ENCODE results near the gene PCDHB9. TPM values are rescaled to one million over a fixed set of nuclear protein-coding genes. Genes with fewer than 3 reads are reported as not detected.
"Not testable (repeated sequence)": the region's sequence is repeated elsewhere in the genome, so short reads cannot be mapped to it uniquely, and the experiment has no call there.

Gene PCDHB9
- polyA plus RNA-seq, 2 donors = 0.16 to 0.18 TPM

DNA sequence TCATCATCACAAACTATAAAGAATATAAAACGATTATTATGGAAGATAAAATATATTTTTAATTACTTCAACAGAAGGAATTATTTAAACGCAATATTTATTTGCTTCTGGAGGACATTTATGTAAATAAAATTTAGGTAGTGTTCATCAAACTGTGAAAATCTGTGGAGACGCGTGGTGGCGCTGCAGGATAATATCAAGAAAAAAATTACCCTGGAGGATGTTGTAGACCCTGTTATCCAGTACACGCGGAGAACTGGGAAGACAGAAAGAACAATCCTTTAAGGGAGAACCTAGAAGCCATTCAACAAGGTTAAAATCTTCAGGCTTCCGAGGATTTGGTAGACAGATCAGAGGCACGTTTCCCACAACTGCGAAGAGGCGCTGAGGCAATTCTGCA is 21.5 kb downstream of the PCDHB9 start, which contains the start of gene PCDHB12:
TSS of gene PCDHB12 (plus strand) at position 242 of the 400 bp plus-strand sequence. CDS start 189 bp downstream, outside the sequence.
- Histone ChIP-seq H3K4me1 (ENCODE audit: control insufficient read depth in 2 of 2, insufficient read depth in 2 of 2, low read length in 1 of 2) (no peaks in the 10 kb centered on the region), H3K36me3 (ENCODE audit: control insufficient read depth in 2 of 2, insufficient read depth in 2 of 2, low read length in 1 of 2) (no peaks in the 10 kb centered on the region), H3K4me3 (ENCODE audit: low read depth in 1 of 2, low read length in 2 of 2) (no peak within 1 kb of the TSS), H3K27me3 (ENCODE audit: control insufficient read depth in 1 of 2, insufficient read depth in 2 of 2, low read length in 2 of 2) (peaks cover 0 to 2% of the 10 kb centered on the region in 2 donors), H3K27ac (ENCODE audit: low read depth in 2 of 2, low read length in 1 of 2) (no peak within 1 kb of the TSS), H3K9me3 (ENCODE audit: control insufficient read depth in 2 of 2, insufficient read depth in 1 of 2, low read depth in 1 of 2, low read length in 1 of 2) (peaks cover 5 to 9% of the 10 kb centered on the region in 2 donors)
- 18 to 23% methylated on average over 11 of the region's 11 CpGs for WGBS, 2 donors

DNA sequence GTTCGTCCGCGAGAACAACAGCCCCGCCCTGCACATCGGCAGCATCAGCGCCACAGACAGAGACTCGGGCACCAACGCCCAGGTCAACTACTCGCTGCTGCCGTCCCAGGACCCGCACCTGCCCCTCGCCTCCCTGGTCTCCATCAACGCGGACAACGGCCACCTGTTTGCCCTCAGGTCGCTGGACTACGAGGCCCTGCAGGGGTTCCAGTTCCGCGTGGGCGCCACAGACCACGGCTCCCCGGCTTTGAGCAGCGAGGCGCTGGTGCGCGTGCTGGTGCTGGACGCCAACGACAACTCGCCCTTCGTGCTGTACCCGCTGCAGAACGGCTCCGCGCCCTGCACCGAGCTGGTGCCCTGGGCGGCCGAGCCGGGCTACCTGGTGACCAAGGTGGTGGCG is 23.3 kb downstream of the PCDHB9 start:
- H3K4me3 ChIP-seq (ENCODE audit: low read depth in 1 of 2, low read length in 2 of 2); H3K4me1 ChIP-seq (ENCODE audit: control insufficient read depth in 2 of 2, insufficient read depth in 2 of 2, low read length in 1 of 2); H3K27me3 ChIP-seq (ENCODE audit: control insufficient read depth in 1 of 2, insufficient read depth in 2 of 2, low read length in 2 of 2); H3K36me3 ChIP-seq (ENCODE audit: control insufficient read depth in 2 of 2, insufficient read depth in 2 of 2, low read length in 1 of 2); H3K27ac ChIP-seq (ENCODE audit: low read depth in 2 of 2, low read length in 1 of 2): not testable (repeated sequence)
- WGBS, 2 donors = 37 to 47% methylated on average over 31 to 39 of the region's 39 CpGs
- H3K9me3 ChIP-seq (ENCODE audit: control insufficient read depth in 2 of 2, insufficient read depth in 1 of 2, low read depth in 1 of 2, low read length in 1 of 2) = peaks cover 9 to 15% of the 10 kb centered on the region in 2 donors

DNA sequence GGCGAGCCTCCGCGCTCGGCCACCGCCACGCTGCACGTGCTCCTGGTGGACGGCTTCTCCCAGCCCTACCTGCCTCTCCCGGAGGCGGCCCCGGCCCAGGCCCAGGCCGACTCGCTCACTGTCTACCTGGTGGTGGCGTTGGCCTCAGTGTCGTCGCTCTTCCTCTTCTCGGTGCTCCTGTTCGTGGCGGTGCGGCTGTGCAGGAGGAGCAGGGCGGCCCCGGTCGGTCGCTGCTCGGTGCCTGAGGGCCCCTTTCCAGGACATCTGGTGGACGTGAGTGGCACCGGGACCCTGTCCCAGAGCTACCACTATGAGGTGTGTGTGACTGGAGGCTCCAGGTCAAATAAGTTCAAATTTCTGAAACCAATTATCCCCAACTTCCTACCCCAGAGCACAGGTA is 23.9 kb downstream of the PCDHB9 start:
- H3K4me1 ChIP-seq (ENCODE audit: control insufficient read depth in 2 of 2, insufficient read depth in 2 of 2, low read length in 1 of 2); H3K27me3 ChIP-seq (ENCODE audit: control insufficient read depth in 1 of 2, insufficient read depth in 2 of 2, low read length in 2 of 2); H3K4me3 ChIP-seq (ENCODE audit: low read depth in 1 of 2, low read length in 2 of 2); H3K36me3 ChIP-seq (ENCODE audit: control insufficient read depth in 2 of 2, insufficient read depth in 2 of 2, low read length in 1 of 2); H3K27ac ChIP-seq (ENCODE audit: low read depth in 2 of 2, low read length in 1 of 2): not testable (repeated sequence)
- peaks cover 13 to 19% of the 10 kb centered on the region in 2 donors for H3K9me3 ChIP-seq (ENCODE audit: control insufficient read depth in 2 of 2, insufficient read depth in 1 of 2, low read depth in 1 of 2, low read length in 1 of 2)
- 29% methylated on average over 15 to 22 of the region's 27 CpGs for WGBS, 2 donors

DNA sequence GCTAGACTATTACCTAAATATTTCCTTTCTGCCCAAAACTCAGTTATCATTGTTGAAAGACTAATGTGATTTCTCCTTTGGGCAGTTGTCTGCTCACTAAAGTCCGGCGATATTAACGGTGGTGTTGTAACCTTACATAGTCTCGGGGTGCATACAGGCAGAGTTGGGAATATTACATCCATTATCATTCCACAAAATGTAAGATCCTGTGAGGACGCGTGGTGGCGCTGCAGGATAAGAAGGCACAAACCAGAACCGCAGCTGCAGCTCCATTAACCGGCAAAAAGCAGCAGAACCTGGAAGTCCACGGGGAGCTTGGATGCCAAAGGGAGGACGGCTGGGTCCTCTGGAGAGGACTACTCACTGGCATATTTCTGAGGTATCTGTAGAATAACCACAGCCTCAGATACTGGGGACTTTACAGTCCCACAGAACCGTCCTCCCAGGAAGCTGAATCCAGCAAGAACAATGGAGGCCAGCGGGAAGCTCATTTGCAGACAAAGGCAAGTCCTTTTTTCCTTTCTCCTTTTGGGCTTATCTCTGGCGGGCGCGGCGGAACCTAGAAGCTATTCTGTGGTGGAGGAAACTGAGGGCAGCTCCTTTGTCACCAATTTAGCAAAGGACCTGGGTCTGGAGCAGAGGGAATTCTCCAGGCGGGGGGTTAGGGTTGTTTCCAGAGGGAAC is 26.8 kb downstream of the PCDHB9 start, which contains the start of gene PCDHB13:
TSS of gene PCDHB13 (plus strand) at position 264 of the 684 bp plus-strand sequence. CDS start at position 469, 205 bp downstream.
- not testable (repeated sequence) for H3K4me1 ChIP-seq (ENCODE audit: control insufficient read depth in 2 of 2, insufficient read depth in 2 of 2, low read length in 1 of 2); H3K27ac ChIP-seq (ENCODE audit: low read depth in 2 of 2, low read length in 1 of 2); H3K4me3 ChIP-seq (ENCODE audit: low read depth in 1 of 2, low read length in 2 of 2); H3K36me3 ChIP-seq (ENCODE audit: control insufficient read depth in 2 of 2, insufficient read depth in 2 of 2, low read length in 1 of 2); H3K27me3 ChIP-seq (ENCODE audit: control insufficient read depth in 1 of 2, insufficient read depth in 2 of 2, low read length in 2 of 2)
- WGBS, 2 donors = 10 to 12% methylated on average over 13 to 14 of the region's 18 CpGs
- H3K9me3 ChIP-seq (ENCODE audit: control insufficient read depth in 2 of 2, insufficient read depth in 1 of 2, low read depth in 1 of 2, low read length in 1 of 2) = peaks cover 15 to 28% of the 10 kb centered on the region in 2 donors

DNA sequence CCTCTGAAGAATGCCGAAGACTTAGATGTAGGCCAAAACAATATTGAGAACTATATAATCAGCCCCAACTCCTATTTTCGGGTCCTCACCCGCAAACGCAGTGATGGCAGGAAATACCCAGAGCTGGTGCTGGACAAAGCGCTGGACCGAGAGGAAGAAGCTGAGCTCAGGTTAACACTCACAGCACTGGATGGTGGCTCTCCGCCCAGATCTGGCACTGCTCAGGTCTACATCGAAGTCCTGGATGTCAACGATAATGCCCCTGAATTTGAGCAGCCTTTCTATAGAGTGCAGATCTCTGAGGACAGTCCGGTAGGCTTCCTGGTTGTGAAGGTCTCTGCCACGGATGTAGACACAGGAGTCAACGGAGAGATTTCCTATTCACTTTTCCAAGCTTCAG is 27.6 kb downstream of the PCDHB9 start:
- H3K4me3 ChIP-seq (ENCODE audit: low read depth in 1 of 2, low read length in 2 of 2); H3K4me1 ChIP-seq (ENCODE audit: control insufficient read depth in 2 of 2, insufficient read depth in 2 of 2, low read length in 1 of 2); H3K36me3 ChIP-seq (ENCODE audit: control insufficient read depth in 2 of 2, insufficient read depth in 2 of 2, low read length in 1 of 2); H3K27me3 ChIP-seq (ENCODE audit: control insufficient read depth in 1 of 2, insufficient read depth in 2 of 2, low read length in 2 of 2); H3K27ac ChIP-seq (ENCODE audit: low read depth in 2 of 2, low read length in 1 of 2): not testable (repeated sequence)
- 54 to 64% methylated on average over 7 to 11 of the region's 12 CpGs for WGBS, 2 donors
- H3K9me3 ChIP-seq (ENCODE audit: control insufficient read depth in 2 of 2, insufficient read depth in 1 of 2, low read depth in 1 of 2, low read length in 1 of 2) = peaks cover 13 to 26% of the 10 kb centered on the region in 2 donors

DNA sequence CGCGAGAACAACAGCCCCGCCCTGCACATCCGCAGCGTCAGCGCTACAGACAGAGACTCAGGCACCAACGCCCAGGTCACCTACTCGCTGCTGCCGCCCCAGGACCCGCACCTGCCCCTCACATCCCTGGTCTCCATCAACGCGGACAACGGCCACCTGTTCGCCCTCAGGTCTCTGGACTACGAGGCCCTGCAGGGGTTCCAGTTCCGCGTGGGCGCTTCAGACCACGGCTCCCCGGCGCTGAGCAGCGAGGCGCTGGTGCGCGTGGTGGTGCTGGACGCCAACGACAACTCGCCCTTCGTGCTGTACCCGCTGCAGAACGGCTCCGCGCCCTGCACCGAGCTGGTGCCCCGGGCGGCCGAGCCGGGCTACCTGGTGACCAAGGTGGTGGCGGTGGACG is 28.5 kb downstream of the PCDHB9 start:
- H3K4me3 ChIP-seq (ENCODE audit: low read depth in 1 of 2, low read length in 2 of 2); H3K27ac ChIP-seq (ENCODE audit: low read depth in 2 of 2, low read length in 1 of 2); H3K27me3 ChIP-seq (ENCODE audit: control insufficient read depth in 1 of 2, insufficient read depth in 2 of 2, low read length in 2 of 2); H3K36me3 ChIP-seq (ENCODE audit: control insufficient read depth in 2 of 2, insufficient read depth in 2 of 2, low read length in 1 of 2); H3K4me1 ChIP-seq (ENCODE audit: control insufficient read depth in 2 of 2, insufficient read depth in 2 of 2, low read length in 1 of 2): not testable (repeated sequence)
- WGBS, 2 donors = 31 to 51% methylated on average over 31 to 37 of the region's 40 CpGs
- H3K9me3 ChIP-seq (ENCODE audit: control insufficient read depth in 2 of 2, insufficient read depth in 1 of 2, low read depth in 1 of 2, low read length in 1 of 2) = peaks cover 13 to 19% of the 10 kb centered on the region in 2 donors

DNA sequence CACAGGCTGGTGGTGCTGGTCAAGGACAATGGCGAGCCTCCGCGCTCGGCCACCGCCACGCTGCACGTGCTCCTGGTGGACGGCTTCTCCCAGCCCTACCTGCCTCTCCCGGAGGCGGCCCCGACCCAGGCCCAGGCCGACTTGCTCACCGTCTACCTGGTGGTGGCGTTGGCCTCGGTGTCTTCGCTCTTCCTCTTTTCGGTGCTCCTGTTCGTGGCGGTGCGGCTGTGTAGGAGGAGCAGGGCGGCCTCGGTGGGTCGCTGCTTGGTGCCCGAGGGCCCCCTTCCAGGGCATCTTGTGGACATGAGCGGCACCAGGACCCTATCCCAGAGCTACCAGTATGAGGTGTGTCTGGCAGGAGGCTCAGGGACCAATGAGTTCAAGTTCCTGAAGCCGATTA is 29.1 kb downstream of the PCDHB9 start:
- WGBS, 2 donors = 36 to 41% methylated on average over 11 to 23 of the region's 26 CpGs
- not testable (repeated sequence) for H3K27me3 ChIP-seq (ENCODE audit: control insufficient read depth in 1 of 2, insufficient read depth in 2 of 2, low read length in 2 of 2); H3K4me3 ChIP-seq (ENCODE audit: low read depth in 1 of 2, low read length in 2 of 2); H3K36me3 ChIP-seq (ENCODE audit: control insufficient read depth in 2 of 2, insufficient read depth in 2 of 2, low read length in 1 of 2); H3K4me1 ChIP-seq (ENCODE audit: control insufficient read depth in 2 of 2, insufficient read depth in 2 of 2, low read length in 1 of 2); H3K27ac ChIP-seq (ENCODE audit: low read depth in 2 of 2, low read length in 1 of 2)
- H3K9me3 ChIP-seq (ENCODE audit: control insufficient read depth in 2 of 2, insufficient read depth in 1 of 2, low read depth in 1 of 2, low read length in 1 of 2) = peaks cover 11 to 19% of the 10 kb centered on the region in 2 donors

DNA sequence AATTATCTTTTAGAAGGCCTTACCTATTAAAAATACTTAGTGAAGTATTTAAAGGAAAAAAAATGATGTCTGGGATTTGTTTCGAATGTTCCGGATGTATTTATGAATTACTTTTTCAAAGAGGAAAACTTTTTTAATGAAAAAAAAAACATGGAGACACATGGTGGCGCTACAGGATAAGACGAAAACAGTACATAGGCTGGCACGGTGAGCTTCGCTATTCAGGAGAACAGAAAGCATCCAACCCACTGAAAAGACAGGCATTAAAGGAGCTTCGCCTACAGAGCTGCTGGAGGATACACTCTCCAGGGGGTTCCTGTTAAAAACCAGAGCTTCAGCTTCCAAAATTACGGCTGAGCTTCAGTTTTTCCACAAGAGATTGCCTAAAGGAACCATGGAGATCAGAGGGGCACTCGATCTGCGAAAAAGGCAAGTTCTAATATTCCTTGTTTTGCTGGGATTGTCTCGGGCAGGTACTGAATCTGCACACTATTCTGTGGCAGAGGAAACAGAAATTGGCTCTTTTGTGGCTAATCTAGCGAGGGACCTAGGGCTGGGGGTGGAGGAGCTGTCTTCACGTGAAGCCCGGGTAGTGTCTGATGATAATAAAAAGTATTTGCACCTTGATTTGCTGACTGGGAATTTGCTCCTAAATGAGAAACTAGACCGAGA is 36.3 kb downstream of the PCDHB9 start, which contains the start of gene PCDHB14:
TSS of gene PCDHB14 (plus strand) at position 232 of the 672 bp plus-strand sequence. CDS start at position 395, 163 bp downstream.
- no peaks in the 10 kb centered on the region for H3K36me3 ChIP-seq (ENCODE audit: control insufficient read depth in 2 of 2, insufficient read depth in 2 of 2, low read length in 1 of 2)
- no peaks in the 10 kb centered on the region for H3K4me1 ChIP-seq (ENCODE audit: control insufficient read depth in 2 of 2, insufficient read depth in 2 of 2, low read length in 1 of 2)
- no peak within 1 kb of the TSS for H3K27ac ChIP-seq (ENCODE audit: low read depth in 2 of 2, low read length in 1 of 2)
- peak within 1 kb of the TSS in 1 of 2 donors; percentile 18 for H3K4me3 ChIP-seq (ENCODE audit: low read depth in 1 of 2, low read length in 2 of 2)
- H3K27me3 ChIP-seq (ENCODE audit: control insufficient read depth in 1 of 2, insufficient read depth in 2 of 2, low read length in 2 of 2) = no peaks in the 10 kb centered on the region
- H3K9me3 ChIP-seq (ENCODE audit: control insufficient read depth in 2 of 2, insufficient read depth in 1 of 2, low read depth in 1 of 2, low read length in 1 of 2) = peaks cover 8 to 19% of the 10 kb centered on the region in 2 donors
- WGBS, 2 donors = 25 to 27% methylated on average over 15 of the region's 15 CpGs

DNA sequence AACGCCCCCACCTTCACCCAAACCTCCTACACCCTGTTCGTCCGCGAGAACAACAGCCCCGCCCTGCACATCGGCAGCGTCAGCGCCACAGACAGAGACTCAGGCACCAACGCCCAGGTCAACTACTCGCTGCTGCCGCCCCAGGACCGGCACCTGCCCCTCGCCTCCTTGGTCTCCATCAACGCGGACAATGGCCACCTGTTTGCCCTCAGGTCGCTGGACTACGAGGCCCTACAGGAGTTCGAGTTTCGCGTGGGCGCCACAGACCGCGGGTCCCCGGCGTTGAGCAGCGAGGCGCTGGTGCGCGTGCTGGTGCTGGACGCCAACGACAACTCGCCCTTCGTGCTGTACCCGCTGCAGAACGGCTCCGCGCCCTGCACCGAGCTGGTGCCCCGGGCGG is 37.9 kb downstream of the PCDHB9 start:
- WGBS, 2 donors = 27 to 34% methylated on average over 30 to 34 of the region's 40 CpGs
- H3K4me3 ChIP-seq (ENCODE audit: low read depth in 1 of 2, low read length in 2 of 2); H3K4me1 ChIP-seq (ENCODE audit: control insufficient read depth in 2 of 2, insufficient read depth in 2 of 2, low read length in 1 of 2); H3K27me3 ChIP-seq (ENCODE audit: control insufficient read depth in 1 of 2, insufficient read depth in 2 of 2, low read length in 2 of 2); H3K27ac ChIP-seq (ENCODE audit: low read depth in 2 of 2, low read length in 1 of 2); H3K36me3 ChIP-seq (ENCODE audit: control insufficient read depth in 2 of 2, insufficient read depth in 2 of 2, low read length in 1 of 2): not testable (repeated sequence)
- H3K9me3 ChIP-seq (ENCODE audit: control insufficient read depth in 2 of 2, insufficient read depth in 1 of 2, low read depth in 1 of 2, low read length in 1 of 2) = peaks cover 8 to 14% of the 10 kb centered on the region in 2 donors

Data from esophagus (tissue), 2 donors.